Psoas muscle (tissue), 8 donors: ENCODE results near the gene DNAH2. TPM values are rescaled to one million over a fixed set of nuclear protein-coding genes. Genes with fewer than 3 reads are reported as not detected.

Experiments
- ATAC-seq, 4 donors: fragments of 200-7000 bp; cut with Tn5 transposase; one replicate each; pipeline ENCODE4 v1.9.1; 2020; ENCODE audit warnings: moderate library complexity in 3 of 4, mild to moderate bottlenecking in 2 of 4
- DNase-seq, 2 donors: peaks; one replicate each; pipeline ENCODE4 v3.0.0-alpha.2; 2020
- H3K27ac ChIP-seq: fragments of 200-600 bp; one replicate; pipeline ENCODE4 v1.8.0; 2022
- H3K27me3 ChIP-seq, 3 donors: fragments of 200-600 bp in 1 of 3; one replicate each; pipeline versions ENCODE4 v1.6.1 to v1.8.0; 2013 to 2022; ENCODE audit warnings: low read length in 2 of 3, mild to moderate bottlenecking in 2 of 3, moderate library complexity in 1 of 3; ENCODE audit not compliant: insufficient read depth in 3 of 3
- H3K36me3 ChIP-seq, 2 donors: fragments of 200-600 bp in 1 of 2; one replicate each; pipeline versions ENCODE4 v1.6.1 to v1.8.0; 2013 to 2022; ENCODE audit warnings: low read depth in 1 of 2, mild to moderate bottlenecking in 1 of 2, moderate library complexity in 1 of 2; ENCODE audit not compliant: insufficient read depth in 1 of 2
- H3K4me1 ChIP-seq: fragments of 200-600 bp; one replicate; pipeline ENCODE4 v1.8.0; 2022
- H3K4me3 ChIP-seq: fragments of 200-600 bp; one replicate; pipeline ENCODE4 v1.8.0; 2022; ENCODE audit warnings: mild to moderate bottlenecking
- H3K9me3 ChIP-seq: fragments of 200-600 bp; one replicate; pipeline ENCODE4 v1.8.0; 2022
- WGBS, 3 donors: extraction: QIAGEN DNeasy Blood & Tissue Kit; methylation state at CpG; one replicate each; pipeline versions ENCODE4 v1.1.6 to v1.1.7; 2013; 5-methylcytosine and 5-hydroxymethylcytosine counted together
- intact Hi-C, 2 donors: fragments of 100-400 bp; cut with DNase I; formaldehyde crosslinking; loops; one replicate each; pipeline versions ENCODE4 v1.11.0 to v1.14.2; 2022
- polyA plus RNA-seq, 3 donors: library from polyadenylated mRNA; stranded (reverse); fragments of 200-250 nt; gene quantifications; one replicate each; pipeline ENCODE4 v1.2.3, GENCODE V29; 2013
- total RNA-seq, 4 donors: library from RNA; stranded (reverse); fragmentation: NEBNext Ultra II Directional in 2 of 4; extraction: Animal tissue kit (Norgen Biotek cat#: 25700) in 2 of 4; gene quantifications; one replicate each; pipeline versions ENCODE4 v1.2.1 to v1.2.4, GENCODE V29; 2021 to 2023
- TF ChIP-seq, protein P1 (sequence below): fragments of 200-600 bp; IDR thresholded peaks from one replicate; pipeline ENCODE4 v1.8.0; 2022; ENCODE audit warnings: antibody characterized with exemption
- donor health status: healthy with polysubstance abuse.
- donor health status: DM: no; HTN: no; CAD: no; lungs with moderate emphysema.
- donor health status: Bipolar disorder and iron deficiency.
- donor health status: healthy.
- donor health status: DM: yes; HTN: yes; CAD: no.
- donor health status: DM: no; HTN: no; CAD: no.
- donor health status: DM: no; HTN: no; CAD: no.
- donor health status: DM: yes; HTN: yes; CAD: no.

The DNAH2 gene
- total and polyA plus RNA-seq, 7 donors, result 0.01 to 0.10 (median 0.06) TPM

DNA sequence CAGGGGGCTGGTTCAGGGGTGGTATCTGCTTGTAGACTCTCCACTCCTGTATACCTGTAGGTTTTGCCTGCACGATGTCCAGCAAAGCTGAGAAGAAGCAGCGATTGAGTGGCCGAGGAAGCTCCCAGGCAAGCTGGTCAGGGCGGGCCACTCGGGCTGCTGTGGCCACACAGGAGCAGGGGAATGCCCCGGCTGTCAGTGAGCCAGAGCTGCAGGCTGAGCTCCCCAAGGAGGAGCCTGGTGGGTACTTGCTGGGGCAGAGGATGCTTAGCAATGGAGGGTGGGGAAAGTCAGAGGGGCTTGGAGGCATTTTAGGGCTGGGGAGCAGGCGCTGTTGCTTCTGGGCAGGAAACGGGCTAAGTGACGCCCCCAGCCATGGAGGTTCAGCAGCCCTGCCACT, 2.1 kb downstream of the DNAH2 start:
- Histone ChIP-seq H3K4me3 (no peak overlapping the region), H3K9me3 (no peaks in the 10 kb centered on the region), H3K4me1 (peaks cover 4% of the 10 kb centered on the region), H3K27me3 (peaks cover 0 to 68% (median 9%) of the 10 kb centered on the region in 3 donors), H3K27ac (no peak overlapping the region), H3K36me3 (no peaks in the 10 kb centered on the region)
- TF ChIP-seq, protein P1, sequence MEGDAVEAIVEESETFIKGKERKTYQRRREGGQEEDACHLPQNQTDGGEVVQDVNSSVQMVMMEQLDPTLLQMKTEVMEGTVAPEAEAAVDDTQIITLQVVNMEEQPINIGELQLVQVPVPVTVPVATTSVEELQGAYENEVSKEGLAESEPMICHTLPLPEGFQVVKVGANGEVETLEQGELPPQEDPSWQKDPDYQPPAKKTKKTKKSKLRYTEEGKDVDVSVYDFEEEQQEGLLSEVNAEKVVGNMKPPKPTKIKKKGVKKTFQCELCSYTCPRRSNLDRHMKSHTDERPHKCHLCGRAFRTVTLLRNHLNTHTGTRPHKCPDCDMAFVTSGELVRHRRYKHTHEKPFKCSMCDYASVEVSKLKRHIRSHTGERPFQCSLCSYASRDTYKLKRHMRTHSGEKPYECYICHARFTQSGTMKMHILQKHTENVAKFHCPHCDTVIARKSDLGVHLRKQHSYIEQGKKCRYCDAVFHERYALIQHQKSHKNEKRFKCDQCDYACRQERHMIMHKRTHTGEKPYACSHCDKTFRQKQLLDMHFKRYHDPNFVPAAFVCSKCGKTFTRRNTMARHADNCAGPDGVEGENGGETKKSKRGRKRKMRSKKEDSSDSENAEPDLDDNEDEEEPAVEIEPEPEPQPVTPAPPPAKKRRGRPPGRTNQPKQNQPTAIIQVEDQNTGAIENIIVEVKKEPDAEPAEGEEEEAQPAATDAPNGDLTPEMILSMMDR, result no peak
- no peak for ATAC-seq
- intact Hi-C loops, result no loop called here
- no peak for DNase-seq
- 42 to 48% (median 43%) methylated on average over 9 of the region's 9 CpGs for WGBS, 3 donors

DNA sequence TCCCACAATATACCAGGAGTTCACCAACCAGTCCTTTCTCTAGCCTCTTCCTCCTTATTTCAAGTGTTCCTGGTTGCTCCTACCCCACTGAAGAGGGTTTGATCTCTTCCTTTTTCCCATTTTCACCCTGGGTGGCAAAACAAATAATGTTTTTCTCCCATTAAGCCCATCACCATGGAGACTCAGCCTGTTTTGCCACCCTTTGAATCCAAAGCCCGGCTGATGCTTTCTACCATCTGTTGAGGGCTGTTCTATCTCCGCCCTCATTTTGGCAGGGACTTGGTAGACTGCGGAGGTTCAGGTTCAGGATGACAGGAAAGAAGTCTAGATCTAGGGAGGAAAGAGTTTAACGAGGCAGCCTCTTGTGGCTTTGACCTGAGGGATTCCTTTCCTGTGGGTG, 2.6 kb downstream of the DNAH2 start:
- TF ChIP-seq, protein P1, result no peak
- Histone ChIP-seq H3K27me3 (peaks cover 0 to 67% (median 9%) of the 10 kb centered on the region in 3 donors), H3K27ac (no peak overlapping the region), H3K4me1 (peaks cover 4% of the 10 kb centered on the region), H3K9me3 (no peaks in the 10 kb centered on the region), H3K36me3 (no peaks in the 10 kb centered on the region), H3K4me3 (no peak overlapping the region)
- DNase-seq (no peak), ATAC-seq (no peak)
- intact Hi-C loops, result no loop called here
- WGBS, 3 donors, result 11 to 33% (median 23%) methylated on average over 4 of the region's 4 CpGs

DNA sequence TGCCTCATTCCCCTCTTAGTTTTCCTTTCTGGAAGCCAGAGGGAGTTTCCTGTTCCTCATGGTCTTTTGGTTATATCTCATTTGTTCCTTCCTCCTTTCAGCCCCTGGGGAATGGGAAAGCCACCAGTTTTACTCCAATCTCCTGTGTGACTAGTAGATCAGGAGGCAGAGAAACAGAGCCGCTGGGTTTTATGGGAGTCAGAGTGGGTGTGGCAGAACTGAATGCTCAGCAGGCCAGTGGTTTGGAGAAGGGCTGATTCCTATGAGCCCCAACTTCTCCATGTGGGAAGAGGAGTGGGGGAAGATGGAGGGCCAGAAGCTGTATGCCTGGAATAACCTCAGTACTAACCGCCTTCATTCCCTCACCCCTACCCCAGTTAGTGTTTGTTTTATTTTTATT, 4.1 kb downstream of the DNAH2 start:
- H3K27me3 ChIP-seq, result peaks cover 0 to 56% (median 4%) of the 10 kb centered on the region in 3 donors
- no peak overlapping the region for H3K4me3 ChIP-seq
- H3K36me3 ChIP-seq, result no peaks in the 10 kb centered on the region
- 44 to 62% (median 59%) methylated on average over 2 of the region's 2 CpGs for WGBS, 3 donors
- ATAC-seq, result no peak
- no peak overlapping the region for H3K27ac ChIP-seq
- DNase-seq, result no peak
- intact Hi-C loops, result no loop called here
- peaks cover 4% of the 10 kb centered on the region for H3K4me1 ChIP-seq
- no peaks in the 10 kb centered on the region for H3K9me3 ChIP-seq
- TF ChIP-seq, protein P1, result no peak

- ATAC-seq (no peak), DNase-seq (no peak)
- H3K4me3 ChIP-seq, result no peak overlapping the region
- TF ChIP-seq, protein P1, result no peak
- intact Hi-C loops, result no loop called here
- H3K27me3 ChIP-seq, result peaks cover 0 to 16% (median 0%) of the 10 kb centered on the region in 3 donors
- H3K27ac ChIP-seq, result no peak overlapping the region
- no peaks in the 10 kb centered on the region for H3K4me1 ChIP-seq
- H3K36me3 ChIP-seq, result no peaks in the 10 kb centered on the region
- 76 to 78% (median 77%) methylated on average over 3 of the region's 3 CpGs for whole genome bisulfite sequencing, 3 donors
- H3K9me3 ChIP-seq, result no peaks in the 10 kb centered on the region
Observed at GRCh38 chr17:7727886-7728285, 10.3 kb downstream of the DNAH2 start.

GRCh38 chr17:7729816-7730215, 12.3 kb downstream of the DNAH2 start:
- intact Hi-C loops, result loop anchor here in 1 of 2 donors (5.0 kb wide), 1 partner anchor 367 kb away; no protein-coding TSS in a partner anchor
- Histone ChIP-seq H3K27me3 (peaks cover 0 to 7% (median 0%) of the 10 kb centered on the region in 3 donors), H3K4me3 (no peak overlapping the region), H3K27ac (no peak overlapping the region), H3K9me3 (no peaks in the 10 kb centered on the region), H3K36me3 (no peaks in the 10 kb centered on the region), H3K4me1 (no peaks in the 10 kb centered on the region)
- TF ChIP-seq, protein P1, result no peak
- DNase-seq, result no peak
- 38 to 43% (median 39%) methylated on average over 1 of the region's 1 CpG for WGBS, 3 donors
- no peak for ATAC-seq
